Stimulated activated CD8-positive, alpha-beta memory T cell treated with anti-CD3 and anti-CD28 coated beads, Interleukin-7, amount 100 ng/mL, for 4 hours (primary cell): ENCODE measurements around the gene KCNIP1.

Experiments
- DNase-seq, 2 donors: peaks; one replicate each; pipeline ENCODE4 v3.0.0-alpha.2; 2020; ENCODE audit warnings: low read depth in 2 of 2

Gene KCNIP1

GRCh38 chr5:170508660-170509347 lies 5.0 kb downstream of the KCNIP1 start:
- DNase-seq: no peak

GRCh38 chr5:170509348-170509660 lies 5.5 kb downstream of the KCNIP1 start:
- no peak for DNase-seq

- no peak for DNase-seq
Measured at GRCh38 chr5:170510126-170510525, 6.3 kb downstream of the KCNIP1 start.

DNA sequence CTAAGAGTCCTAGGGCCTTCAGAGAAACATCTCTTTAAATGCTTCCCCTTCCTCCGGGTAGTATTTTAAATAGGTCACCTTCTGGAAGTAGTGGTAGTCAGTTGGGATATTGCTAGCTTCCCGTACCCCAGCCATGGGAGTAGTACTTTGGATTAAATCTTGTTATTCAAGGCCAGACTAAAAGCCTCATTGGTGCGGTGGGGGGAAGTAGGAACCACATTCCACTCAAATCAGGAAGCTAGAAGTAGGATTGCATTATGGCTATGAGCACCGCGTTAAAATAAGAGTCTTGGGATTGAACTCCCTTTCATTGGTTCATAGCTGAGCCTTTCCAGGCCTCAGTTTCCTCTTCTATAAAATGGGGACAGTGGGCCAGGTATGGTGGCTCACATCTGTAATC lies 6.7 kb downstream of the KCNIP1 start:
- DNase-seq: no peak

DNA sequence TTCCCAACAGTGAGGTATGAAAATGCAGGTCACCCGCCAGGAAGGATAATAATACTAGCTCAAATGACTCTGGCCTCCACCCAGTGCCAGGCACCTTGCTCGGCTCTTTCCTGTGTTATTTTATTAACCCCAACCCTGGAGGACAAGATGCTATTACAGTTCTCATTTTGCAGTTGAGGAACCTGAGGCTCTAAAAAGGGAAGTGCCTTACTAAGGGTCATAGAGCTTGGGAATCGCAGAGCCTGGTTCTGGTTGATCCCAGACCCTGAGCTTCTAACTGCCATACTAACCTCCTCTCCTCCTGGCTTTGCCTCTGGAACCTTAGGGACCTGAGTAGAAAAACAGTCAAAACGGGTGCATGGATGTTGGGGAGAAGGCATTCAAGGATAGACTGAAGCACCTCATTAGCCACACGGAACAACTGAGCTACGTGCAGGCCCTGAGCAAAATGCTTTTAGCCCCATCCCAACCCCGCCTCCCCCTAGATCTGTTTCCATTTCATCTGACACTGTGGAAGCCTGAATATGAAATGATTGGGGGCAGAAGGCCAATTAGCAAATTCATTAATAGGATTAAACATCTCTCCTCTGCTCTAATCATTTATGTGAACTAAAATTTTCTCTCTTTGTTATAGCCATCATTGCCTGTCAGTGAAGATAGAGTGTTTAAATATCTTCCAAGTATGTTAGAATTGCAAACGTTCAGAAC lies 7.9 kb downstream of the KCNIP1 start:
- DNase-seq: no peak

DNA sequence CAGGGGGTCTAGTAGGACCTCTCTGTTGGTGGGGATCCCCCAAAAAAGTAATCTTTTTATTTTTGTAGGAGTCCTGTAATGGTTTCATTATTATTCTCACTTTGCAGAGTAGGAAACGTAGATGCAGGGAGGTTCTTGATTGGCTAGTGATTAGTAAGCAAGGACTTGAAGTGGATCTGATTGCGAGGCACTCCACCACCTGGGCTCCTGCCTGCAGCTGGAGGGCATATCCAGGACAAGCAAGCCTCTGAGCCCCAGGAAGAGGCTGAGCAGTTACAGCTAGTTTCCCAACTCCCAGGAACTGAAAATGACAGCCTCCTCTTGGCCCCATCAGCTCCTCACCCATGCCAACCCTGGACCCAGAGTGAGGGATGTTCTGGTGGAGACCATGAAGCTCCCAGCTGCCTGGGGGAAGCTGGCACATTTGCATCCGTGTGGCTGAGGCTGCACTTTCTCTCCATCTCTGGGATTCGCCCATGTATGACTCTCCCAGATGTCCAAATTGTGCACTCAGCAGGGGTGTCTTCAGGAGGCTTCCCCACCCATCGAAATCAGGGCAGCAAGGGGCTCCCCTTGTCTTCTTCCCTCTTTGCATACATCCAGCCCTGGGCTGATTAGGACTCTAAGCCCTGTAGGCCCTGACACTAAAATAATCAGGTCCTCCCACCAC lies 10.2 kb downstream of the KCNIP1 start:
- DNase-seq: no peak

DNA sequence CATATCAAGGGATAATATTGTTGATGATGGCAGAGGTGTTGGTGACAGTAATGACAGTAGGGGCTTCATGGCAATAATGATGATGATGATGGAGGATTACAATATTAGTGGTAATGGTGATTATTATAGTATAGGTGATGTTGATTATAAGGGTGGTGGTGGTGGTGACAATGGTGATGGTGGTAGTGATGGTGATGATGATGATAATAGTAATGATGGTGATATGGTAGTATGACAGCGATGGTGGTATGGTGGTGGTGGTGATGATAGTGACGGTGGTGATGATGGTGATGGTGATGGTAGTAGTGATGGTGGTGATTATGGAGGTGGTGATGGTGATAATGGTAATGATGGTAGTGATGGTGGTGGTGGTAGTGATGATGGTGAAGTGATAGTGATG lies 13.6 kb downstream of the KCNIP1 start:
- DNase-seq: no peak

DNA sequence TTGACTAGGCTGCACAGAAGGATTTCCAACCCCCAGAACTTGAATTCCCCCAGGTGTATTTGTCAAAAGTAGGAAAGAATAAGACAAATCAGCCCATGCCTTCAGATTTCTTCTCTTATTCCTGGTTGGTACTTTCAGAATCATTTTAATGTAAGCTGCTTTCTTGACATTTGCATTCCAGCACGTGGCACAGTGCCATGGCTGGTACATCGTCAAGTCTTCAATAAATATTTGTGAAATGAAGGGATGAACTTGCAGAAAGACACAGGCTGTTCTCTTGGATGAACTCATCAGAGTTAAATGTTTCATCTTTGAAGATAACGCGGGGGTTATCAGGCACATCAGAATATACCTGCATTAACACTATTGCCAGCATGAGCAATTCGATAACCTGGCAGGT lies 14.5 kb downstream of the KCNIP1 start:
- DNase-seq: no peak

GRCh38 chr5:170519549-170519948 lies 15.7 kb downstream of the KCNIP1 start:
- no peak for DNase-seq

DNA sequence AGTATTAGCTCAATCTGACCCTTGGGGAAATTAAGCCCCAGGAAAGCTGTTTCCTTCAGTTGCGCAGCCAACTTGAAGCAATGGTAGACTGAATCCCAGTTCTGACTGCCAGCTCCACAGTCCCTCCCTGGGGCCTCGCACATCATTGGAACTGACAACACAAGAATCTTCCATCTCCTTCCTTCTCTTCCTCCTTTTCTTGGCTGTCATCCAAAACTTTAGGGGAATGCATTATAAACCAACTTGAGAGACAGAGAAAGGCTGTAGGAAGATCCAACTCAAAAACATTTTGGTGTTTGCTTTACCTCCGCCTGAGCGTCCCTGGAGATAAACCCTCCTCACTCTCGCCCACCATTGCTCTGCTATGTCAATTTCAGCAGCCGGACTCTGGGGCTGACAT lies 16.6 kb downstream of the KCNIP1 start:
- no peak for DNase-seq

- DNase-seq: no peak
Measured at GRCh38 chr5:170522211-170523141, 18.7 kb downstream of the KCNIP1 start.

GRCh38 chr5:170523142-170523551 lies 19.3 kb downstream of the KCNIP1 start:
- no peak for DNase-seq

DNA sequence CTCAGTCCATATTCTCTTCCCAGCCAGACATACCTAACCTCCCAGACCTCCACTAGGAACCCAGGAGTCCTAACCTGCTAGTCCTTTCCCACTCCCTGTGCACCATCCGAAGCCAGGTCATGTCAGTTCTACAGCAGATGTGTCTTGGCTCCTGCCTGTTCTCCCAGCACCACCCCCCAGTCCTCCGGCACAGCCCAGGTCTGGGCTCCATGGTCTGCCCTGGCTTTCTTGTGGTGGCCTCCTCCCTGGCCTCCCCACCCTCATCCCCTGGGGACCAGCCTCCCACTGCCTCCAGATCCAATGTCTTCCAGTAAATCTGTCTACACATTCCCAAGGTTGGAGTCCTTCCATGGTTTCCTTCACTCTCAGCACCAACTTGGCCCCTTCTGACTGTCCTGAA lies 20.0 kb downstream of the KCNIP1 start:
- no peak for DNase-seq

GRCh38 chr5:170524576-170524975 lies 20.8 kb downstream of the KCNIP1 start:
- DNase-seq: no peak

GRCh38 chr5:170525470-170526211 lies 21.8 kb downstream of the KCNIP1 start:
- no peak for DNase-seq

GRCh38 chr5:170527991-170528390 lies 24.2 kb downstream of the KCNIP1 start:
- DNase-seq: no peak

DNA sequence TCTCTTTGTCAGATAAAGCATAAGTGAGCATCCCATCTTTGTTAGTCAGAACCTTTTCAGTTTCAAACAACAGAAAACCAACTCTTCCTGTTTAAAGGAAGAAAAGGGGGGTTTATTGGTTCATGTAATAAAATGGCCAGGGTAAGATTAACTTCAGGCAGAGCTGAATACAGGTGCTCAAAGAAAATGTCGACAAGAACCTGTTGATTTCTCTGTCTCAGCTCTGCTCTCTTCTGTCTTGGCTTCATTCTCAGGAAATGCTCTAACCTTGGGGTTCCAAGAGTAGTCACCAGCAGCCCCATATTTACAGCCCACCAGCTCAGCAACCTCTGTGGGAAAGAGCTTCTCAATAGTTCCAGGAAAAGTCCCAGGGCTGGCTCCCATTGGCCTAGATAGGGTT lies 25.2 kb downstream of the KCNIP1 start:
- no peak for DNase-seq

DNA sequence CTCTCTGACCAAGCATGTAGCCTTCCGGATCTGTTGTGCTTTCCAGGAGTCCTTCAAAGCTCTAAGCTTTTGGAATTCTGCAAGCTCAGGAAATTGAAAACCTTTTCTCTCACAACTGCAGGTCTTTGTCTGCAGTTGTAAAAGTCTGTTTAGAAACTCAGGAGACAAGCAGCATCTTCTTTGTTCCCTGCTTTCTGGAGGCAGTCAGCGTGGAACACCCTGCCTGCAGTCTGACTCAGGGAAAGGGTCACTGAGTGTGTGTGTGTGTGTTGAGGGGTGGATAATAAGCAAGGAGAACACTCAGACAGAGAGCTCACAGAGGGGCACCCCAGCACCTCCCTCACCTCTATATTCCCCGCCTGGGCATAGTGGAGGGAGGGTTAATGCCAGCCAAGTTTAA lies 29.1 kb downstream of the KCNIP1 start:
- no peak for DNase-seq

DNA sequence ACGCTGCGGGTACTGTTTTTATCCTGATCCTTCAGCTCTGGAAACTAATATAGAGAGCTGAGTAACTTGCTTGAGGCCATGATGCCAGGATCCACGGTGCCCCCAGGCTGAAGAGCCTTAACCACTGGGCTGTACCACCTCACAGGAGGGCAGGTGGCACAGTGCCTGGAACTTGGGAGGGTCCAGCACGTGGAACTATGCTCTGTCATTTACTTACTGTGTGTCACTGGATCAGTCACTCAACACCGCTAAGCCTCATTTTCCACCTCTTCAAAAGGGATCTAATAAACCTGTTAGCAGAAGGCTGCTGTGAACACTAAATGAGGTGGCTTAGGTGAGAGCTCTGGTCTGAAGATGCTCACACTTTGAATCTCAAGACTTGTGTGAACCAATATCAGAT lies 29.6 kb downstream of the KCNIP1 start:
- DNase-seq: no peak

- DNase-seq: no peak
Measured at GRCh38 chr5:170534177-170534576, 30.4 kb downstream of the KCNIP1 start.

DNA sequence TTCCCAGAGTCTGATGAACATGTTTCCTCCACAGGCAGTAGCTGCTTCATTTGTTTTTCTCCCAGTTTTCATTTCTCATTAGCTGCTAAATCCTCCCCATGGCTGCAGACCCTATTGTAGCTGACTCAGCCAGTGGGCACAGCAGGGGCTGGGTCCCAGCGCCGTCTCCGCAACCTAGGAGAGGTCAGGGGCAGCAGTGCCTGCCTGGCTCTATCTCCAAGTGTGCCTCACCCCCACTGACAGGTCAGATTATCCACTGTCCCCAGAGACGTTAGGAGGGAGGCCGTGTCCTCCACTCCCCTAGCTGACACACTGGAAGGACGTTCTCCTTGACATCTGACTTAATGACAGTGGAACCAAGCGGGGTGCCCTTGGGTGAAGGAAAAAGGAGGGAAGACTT lies 31.1 kb downstream of the KCNIP1 start:
- DNase-seq: no peak
